Measurements from ENCODE around the gene PTPN11. TPM values are rescaled to one million over a fixed set of nuclear protein-coding genes. Genes with fewer than 3 reads are reported as not detected.

Gene PTPN11
- total RNA-seq, 2 experiments from 2014 or later = 56.2 to 123 TPM

DNA sequence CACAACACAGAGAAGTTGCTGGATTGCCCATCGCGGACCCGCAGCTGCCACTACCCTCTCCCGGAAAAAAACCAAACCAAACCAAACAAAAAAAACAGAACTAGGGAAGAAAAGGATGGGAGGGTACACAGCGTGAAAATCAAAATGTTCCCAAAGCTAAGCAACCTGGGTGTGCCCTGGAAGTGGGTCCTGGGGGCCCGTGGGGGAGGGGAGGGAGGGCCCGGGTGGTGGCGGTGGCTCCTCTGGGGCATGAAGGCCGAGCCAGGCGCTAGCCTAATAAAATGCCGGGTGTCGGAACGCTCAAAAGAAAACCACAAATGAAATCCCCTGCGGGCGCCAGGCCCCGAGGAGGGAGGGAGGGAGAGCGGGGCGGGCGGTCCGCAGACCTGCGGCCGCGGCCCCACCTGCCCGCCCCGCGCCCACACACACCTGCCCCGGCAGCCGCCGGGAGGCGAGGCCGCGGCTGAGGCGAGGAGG, 37.3 kb upstream of the PTPN11 start:
- peaks cover 14% of the 10 kb centered on the region for H3K4me1 ChIP-seq (ENCODE audit: insufficient read depth, low read length, poor library complexity, severe bottlenecking)
- no TSS peak for BruUV-seq (replicated peaks)
- peak overlapping the region; percentile 80 for H3K27ac ChIP-seq (ENCODE audit: low read depth, low read length, poor library complexity, severe bottlenecking)
- H4K20me1 ChIP-seq (ENCODE audit: insufficient read depth, low read length) = no peaks in the 10 kb centered on the region
- no peaks in the 10 kb centered on the region for H3K9me2 ChIP-seq (ENCODE audit: insufficient read depth, low read length)
- peak overlapping the region; percentile 99 for H3K4me2 ChIP-seq (ENCODE audit: low read length)
- ChIA-PET POLR2A (interaction anchor here (0.6 kb wide), 2 partner anchors 24 to 28 kb away, joined by 3 to 9 read pairs; no protein-coding TSS in a partner anchor), CTCF (ENCODE audit: unreplicated experiment) (no interaction called here)
- H3K36me3 ChIP-seq (ENCODE audit: insufficient read depth, low read length) = no peaks in the 10 kb centered on the region
- peaks cover 50% of the 10 kb centered on the region for H3K79me2 ChIP-seq (ENCODE audit: insufficient read depth, low read depth, low read length)
- TF ChIP-seq, protein P1, sequence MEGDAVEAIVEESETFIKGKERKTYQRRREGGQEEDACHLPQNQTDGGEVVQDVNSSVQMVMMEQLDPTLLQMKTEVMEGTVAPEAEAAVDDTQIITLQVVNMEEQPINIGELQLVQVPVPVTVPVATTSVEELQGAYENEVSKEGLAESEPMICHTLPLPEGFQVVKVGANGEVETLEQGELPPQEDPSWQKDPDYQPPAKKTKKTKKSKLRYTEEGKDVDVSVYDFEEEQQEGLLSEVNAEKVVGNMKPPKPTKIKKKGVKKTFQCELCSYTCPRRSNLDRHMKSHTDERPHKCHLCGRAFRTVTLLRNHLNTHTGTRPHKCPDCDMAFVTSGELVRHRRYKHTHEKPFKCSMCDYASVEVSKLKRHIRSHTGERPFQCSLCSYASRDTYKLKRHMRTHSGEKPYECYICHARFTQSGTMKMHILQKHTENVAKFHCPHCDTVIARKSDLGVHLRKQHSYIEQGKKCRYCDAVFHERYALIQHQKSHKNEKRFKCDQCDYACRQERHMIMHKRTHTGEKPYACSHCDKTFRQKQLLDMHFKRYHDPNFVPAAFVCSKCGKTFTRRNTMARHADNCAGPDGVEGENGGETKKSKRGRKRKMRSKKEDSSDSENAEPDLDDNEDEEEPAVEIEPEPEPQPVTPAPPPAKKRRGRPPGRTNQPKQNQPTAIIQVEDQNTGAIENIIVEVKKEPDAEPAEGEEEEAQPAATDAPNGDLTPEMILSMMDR (conservative IDR thresholded peaks at IDR 0.05; ENCODE audit: low read length) = no peak
- no peak for TF ChIP-seq EZH2phosphoT487 (IDR thresholded peaks at IDR 0.05; ENCODE audit: borderline replicate concordance, low read depth, low read length)
- H2AFZ ChIP-seq (ENCODE audit: low read length) = peak overlapping the region; percentile 89
- peak; percentile 68 for DNase-seq (ENCODE audit: low spot score)
- intact Hi-C loops (cut with micrococcal nuclease; ENCODE audit: unreplicated experiment) = loop anchor here (10.0 kb wide), 2 partner anchors 277 to 537 kb away; partner anchors contain the start of genes MAPKAPK5 and NAA25
- H3K9me3 ChIP-seq (ENCODE audit: low read length) = no peaks in the 10 kb centered on the region
- H3K4me3 ChIP-seq (ENCODE audit: low read depth, low read length, poor library complexity, severe bottlenecking) = peak overlapping the region; percentile 80

DNA sequence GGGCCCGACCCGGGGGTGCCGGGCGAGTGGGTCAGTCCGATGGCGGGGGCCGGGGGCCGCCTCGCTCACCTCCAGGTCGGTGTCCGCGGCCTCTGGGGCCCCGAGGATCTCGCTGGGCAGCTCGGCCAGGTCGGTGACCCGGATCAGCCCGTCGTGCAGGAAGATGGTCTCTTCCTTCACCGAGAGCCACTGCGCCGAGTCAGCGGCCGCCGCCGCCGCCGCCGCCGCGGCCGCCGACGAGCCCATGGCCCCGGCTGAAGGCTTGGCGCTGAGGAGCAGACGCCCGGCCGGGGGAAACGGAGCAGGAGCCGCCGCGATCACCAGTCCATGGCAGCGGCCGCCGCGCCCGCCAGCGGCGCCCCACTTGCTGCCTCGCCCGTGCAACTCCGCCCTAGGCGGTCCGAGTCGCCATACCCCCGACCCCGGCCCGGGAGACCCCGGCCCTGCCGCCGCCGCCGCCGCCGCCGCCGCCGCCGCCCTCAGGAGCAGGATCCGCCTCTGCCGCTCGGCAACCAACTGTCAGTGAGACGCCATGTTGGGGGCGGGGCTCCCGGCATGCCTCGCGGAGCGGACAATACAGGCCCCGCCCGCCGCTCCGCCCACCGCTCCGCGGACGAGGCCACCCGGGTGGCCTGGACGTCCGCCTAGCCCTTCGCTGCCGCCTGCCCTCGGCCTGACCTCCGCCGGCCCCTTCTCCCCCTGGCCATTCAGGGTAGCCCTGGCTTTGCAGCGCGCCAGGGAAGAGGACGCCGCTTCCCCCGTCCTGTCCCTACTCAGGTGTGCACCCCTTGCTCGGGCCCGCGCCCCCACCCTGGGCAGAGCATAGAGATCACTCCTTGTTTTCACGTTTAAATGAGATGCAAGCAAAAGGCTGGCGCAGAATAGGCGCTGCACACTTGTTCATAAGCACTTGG, 36.6 kb upstream of the PTPN11 start, which contains the start of gene HECTD4:
Gene HECTD4, minus strand, starts transcription at position 549 of the 914 bp plus-strand sequence. Its CDS starts 303 bp downstream, at position 246.
- H3K9me3 ChIP-seq (ENCODE audit: low read length) = no peaks in the 10 kb centered on the region
- intact Hi-C loops (cut with micrococcal nuclease; ENCODE audit: unreplicated experiment) = loop anchor here (2.0 to 10.0 kb wide), 3 partner anchors 277 to 537 kb away; partner anchors contain the start of genes MAPKAPK5 and NAA25
- H3K4me2 ChIP-seq (ENCODE audit: low read length) = peak within 1 kb of the TSS; percentile 99
- ChIA-PET CTCF (ENCODE audit: unreplicated experiment) (no interaction called here), POLR2A (no interaction called here)
- H3K27ac ChIP-seq (ENCODE audit: low read depth, low read length, poor library complexity, severe bottlenecking) = peak within 1 kb of the TSS; percentile 80
- BruUV-seq (replicated peaks) = no TSS peak
- DNase-seq (ENCODE audit: low spot score) = peak; percentile 94
- H2AFZ ChIP-seq (ENCODE audit: low read length) = peak within 1 kb of the TSS; percentile 89
- H3K9me2 ChIP-seq (ENCODE audit: insufficient read depth, low read length) = no peaks in the 10 kb centered on the region
- no peaks in the 10 kb centered on the region for H3K36me3 ChIP-seq (ENCODE audit: insufficient read depth, low read length)
- TF ChIP-seq EZH2phosphoT487 (IDR thresholded peaks at IDR 0.05; ENCODE audit: borderline replicate concordance, low read depth, low read length) = no peak
- TF ChIP-seq, protein P1 (conservative IDR thresholded peaks at IDR 0.05; ENCODE audit: low read length) = no peak
- no peaks in the 10 kb centered on the region for H4K20me1 ChIP-seq (ENCODE audit: insufficient read depth, low read length)
- H3K79me2 ChIP-seq (ENCODE audit: insufficient read depth, low read depth, low read length) = peaks cover 43% of the 10 kb centered on the region
- H3K4me1 ChIP-seq (ENCODE audit: insufficient read depth, low read length, poor library complexity, severe bottlenecking) = peaks cover 14% of the 10 kb centered on the region
- peak within 1 kb of the TSS; percentile 80 for H3K4me3 ChIP-seq (ENCODE audit: low read depth, low read length, poor library complexity, severe bottlenecking)
